Hematopoietic multipotent progenitor cell treated with erythropoietin and hydrocortisone succinate and interleukin-3 and kit ligand, for 6 days (in vitro differentiated cells): ENCODE measurements around the gene FGFRL1.
A peak's percentile ranks its signal among the peaks of the same experiment; 100 is the strongest.
"Not testable (repeated sequence)": the region's sequence is repeated elsewhere in the genome, so short reads cannot be mapped to it uniquely, and the experiment has no call there.

Experiments
- DNase-seq: peaks from one replicate; pipeline ENCODE4 v3.0.0-alpha.2; 2015

The FGFRL1 gene

DNA sequence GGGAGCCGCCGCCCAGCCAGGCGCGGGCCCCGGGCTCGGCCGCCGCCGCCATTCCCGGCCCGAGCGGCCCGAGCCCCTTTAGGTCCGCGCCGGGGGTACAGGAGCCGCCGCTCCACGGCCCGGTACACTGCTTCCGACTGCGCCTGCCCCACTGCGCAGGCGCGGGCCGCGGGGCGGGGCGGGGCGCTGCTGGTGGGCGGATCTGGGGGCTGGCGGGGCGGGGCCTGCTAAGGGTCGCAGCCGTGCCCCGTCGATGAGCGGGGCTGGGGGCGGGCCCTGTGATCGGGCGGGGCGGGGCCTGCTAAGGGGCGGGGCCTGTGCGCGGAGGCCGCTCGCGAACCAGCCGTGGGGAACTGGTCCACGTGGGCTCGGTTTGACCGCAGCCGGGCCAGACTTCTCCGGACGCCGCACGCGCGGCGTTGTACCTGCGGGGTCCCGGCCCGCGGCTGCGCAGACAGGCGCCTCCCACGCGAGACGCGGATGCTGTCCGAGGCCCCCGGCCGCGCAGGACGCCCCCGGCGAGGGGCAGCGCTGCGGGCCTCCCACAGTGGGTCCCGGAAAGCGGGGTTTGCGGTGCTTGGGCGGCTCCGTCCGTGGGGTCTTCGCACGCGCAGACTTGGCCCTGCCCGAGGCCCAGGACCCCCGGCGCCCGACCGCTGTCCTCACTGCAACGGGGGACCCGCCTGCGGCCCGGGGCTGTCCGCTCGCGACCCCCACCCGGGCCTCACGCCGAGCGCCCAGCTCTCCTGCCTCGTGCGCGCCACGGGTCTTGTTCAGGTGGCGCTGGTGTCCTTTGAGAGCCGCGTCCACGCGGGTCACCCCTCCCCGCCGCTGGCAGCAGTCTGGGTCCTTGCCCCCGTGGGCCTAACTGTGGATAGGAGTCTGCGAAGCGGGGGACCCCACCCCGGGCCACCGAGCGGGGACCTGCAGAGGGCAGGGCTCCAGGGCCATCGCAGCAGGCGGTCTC is 37.7 kb upstream of the FGFRL1 start, which contains the start of gene DGKQ:
TSS of gene DGKQ (minus strand) at position 139 of the 967 bp plus-strand sequence. CDS start at position 52, 87 bp downstream.
- DNase-seq = peak; percentile 88

DNA sequence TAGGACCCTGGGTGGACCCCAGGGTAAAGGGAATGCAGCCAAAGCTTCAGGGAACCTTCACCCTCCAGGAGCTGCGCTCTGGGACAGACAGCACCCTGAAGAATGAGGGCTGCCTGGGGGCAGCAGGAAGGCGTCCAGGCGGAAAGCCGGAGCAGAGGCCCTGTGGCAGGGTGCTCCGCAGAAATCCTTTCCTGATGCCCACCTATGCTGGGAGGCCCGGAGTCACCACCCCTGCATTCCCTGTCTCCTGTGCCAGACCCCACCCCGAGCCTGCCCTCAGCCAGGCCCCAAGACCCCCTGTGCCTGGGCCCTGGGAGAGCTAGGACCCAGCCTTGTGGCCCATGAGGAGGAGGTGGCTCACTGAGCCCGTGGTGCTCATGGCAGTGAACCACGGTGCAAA is 36.8 kb upstream of the FGFRL1 start:
- DNase-seq = no peak

DNA sequence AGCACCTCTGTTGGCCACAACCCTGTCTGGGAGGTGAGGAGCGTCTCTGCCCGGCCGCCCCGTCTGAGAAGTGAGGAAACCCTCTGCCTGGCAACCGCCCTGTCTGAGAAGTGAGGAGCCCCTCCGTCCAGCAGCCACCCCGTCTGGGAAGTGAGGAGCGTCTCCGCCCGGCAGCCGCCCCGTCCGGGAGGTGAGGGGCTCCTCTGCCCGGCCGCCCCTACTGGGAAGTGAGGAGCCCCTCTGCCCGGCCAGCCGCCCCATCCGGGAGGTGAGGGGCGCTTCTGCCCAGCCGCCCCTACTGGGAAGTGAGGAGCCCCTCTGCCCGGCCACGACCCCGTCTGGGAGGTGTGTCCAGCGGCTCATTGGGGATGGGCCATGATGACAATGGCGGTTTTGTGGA is 35.4 kb upstream of the FGFRL1 start:
- DNase-seq = not testable (repeated sequence)

DNA sequence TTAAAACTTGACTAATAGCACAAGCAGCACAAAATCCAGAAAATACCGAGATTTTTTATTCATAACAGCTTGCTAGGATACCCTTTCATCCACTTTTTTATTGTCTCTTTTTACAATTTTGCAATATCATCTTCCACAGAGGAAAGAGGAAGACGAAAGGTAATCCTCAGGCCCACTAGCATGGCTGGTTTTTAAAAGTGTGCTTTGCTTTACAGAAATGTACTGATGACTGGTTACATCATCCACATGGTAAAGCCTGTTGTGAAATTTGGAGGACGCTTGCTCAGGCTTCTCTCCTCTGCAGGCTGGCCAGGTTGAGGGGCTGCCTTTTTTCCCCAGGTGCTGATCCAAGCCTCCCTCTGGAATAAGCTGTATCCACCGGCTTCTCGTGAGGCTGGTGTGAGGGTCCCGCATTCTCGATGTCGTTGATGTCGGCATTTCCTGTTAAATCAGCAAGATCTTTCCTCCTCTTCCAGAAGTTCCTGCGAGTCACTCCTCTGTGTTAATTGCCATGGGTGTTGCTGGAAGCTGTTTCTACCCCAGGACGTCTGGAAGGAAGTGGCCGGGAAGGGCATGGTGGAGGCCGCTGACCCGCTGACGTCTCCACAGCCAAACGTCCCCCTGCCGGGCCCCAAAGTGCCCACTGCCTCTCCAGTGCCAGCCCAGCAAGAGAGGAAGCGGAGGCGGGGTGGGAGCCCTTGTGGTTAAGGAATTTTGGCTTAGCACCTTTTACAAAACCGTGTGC is 32.3 kb upstream of the FGFRL1 start:
- DNase-seq = peak; percentile 70

DNA sequence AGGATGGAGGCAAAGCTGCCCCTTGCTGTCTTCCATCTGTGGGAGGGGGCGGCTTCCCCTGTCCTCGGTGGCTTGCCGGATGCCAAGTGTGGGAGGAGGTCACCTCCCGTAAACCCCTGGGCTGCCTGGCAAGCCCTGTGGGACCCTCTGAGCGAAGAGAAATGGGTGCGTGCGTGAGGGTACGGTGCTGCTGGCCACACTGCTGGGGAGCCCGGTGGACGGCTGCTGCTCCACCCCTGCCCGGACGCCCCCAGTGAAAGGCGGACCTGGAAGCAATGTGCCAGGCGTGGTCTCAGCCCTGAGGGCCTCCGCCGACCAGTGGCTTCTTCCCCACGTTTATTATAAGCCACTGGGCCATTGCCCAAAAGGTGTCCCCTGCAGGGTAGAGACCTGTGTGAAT is 29.1 kb upstream of the FGFRL1 start:
- no peak for DNase-seq

DNA sequence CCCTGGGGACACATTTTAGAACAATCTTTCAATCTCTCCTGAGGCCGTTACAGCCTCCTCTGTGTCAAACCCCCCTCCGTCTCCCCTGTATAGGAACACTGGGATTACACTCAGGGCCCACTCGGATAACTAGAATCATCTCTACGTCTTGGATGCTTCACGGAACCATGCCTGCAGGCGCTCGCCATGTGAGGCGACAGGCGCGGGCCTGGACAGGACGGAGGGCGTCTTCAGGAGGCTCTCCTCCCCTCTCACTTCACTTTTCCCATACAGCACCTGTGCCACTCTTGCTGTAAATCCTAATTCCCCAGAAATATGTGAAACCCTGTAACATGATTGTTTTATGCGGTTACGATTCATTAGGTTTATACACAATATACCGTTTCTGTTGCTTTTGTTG is 28.6 kb upstream of the FGFRL1 start:
- no peak for DNase-seq

DNA sequence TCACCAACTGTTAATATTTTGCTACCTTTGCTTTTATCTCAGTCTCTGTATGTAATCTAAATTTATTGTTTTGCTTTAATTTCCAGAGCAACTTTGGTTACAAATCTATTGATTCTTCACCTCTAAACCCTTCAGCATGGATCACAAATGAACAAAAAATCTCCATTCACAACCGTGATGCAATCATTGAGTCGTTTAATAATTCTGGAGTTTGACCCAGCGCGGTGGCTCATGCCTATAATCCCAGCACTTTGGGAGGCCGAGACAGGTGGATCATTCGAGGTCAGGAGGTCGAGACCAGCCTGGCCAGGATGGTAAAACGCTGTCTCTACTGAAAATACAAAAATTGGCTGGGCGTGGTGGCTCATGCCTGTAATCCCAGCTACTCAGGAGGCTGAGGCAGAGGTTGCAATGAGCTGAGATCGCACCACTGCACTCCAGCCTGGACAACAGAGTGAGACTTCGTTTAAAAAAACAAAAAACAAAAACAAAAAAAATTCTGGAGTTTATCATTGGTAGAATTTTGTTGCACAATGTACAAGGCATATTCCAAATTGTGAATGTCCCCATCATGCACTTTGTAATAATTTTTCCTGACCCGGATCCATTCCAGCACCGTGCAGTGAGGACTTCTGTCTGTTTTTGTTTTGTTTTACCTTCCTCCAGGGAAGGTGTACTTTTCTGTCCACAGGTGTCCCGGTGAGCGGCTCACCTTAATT is 26.9 kb upstream of the FGFRL1 start:
- DNase-seq = no peak

DNA sequence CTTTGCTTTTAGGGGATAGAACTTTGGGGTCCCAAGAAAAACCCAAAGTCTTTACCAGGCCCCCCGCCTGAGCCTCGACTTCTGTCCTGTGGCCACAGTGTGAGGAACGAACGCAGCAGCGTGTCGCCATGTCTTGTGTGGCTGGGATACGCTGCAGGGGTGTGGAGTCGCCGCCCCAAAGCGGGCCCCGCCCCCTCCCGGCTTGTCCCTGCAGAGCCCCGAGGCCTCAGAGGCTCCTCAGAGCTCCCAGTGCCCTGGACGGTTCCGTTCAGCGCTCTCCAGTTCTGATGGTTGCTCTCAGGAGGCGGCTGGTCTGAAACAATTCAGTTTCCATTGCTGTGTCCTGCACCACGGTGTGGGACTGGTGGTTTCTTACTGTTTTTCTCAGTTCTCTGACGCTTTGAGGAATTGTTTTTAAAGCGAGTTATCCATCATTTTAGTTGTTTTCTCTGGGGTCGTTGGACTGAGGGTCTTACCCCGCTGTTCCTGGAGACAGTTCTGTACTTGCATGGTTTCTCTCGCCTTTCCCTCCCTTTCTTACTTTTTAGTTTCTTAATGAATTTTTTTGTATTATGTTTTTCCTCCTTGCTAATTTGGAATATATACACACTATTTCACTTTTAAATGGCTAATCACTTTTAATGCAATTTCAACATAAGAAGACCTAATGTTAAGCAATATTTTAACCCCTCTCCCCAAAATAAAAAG is 26.1 kb upstream of the FGFRL1 start:
- peak; percentile 90 for DNase-seq

DNA sequence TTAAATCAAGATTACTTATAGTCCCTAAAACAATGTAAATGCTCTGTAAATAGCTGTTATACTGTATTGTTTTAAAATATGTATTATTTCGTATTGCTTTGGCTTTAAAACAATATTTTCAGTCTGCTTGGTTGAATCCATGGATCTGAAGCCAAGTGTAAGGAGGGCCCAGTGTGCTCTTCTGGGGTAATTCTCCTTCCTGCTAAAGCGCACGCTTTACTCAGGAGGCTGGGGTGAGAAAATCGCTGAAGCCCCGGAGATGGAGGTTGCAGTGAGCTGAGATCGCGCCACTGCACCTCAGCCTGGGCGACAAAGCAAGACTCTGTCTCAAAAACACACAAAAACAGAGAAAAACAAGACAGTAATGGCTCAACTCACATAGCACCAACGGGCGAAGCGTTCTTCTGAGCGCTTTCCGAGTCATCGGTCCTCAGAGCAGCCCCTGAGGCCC is 25.0 kb upstream of the FGFRL1 start:
- no peak for DNase-seq

DNA sequence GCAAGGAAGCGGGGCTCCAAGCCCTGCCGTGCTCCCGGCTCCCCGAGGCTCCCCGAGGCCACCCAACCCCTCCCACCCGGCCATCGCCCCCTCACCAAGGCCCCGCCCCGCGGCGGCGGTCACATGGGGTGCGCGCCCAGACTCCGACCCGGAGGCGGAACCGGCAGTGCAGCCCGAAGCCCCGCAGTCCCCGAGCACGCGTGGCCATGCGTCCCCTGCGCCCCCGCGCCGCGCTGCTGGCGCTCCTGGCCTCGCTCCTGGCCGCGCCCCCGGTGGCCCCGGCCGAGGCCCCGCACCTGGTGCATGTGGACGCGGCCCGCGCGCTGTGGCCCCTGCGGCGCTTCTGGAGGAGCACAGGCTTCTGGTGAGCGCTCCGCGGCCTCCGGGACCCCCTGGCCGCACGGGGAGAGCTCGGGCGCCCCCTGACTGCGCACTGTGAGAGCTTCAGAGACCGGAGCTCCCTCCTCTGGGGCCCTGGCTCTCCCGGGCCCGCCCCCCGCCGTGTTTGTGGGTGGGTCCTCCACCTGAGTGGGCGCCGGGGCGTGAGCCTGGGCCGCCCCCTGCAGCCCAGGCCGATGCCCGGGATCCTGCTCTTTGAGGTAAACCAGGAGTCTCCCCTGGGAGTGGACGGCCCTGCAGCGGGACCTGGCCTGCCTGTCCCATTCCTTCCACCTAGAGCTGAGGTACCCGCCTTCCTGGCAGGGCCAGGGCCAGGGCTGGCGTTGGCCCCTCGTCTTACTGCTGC is 24.4 kb upstream of the FGFRL1 start, which contains the start of gene IDUA:
TSS of gene IDUA (plus strand) at position 166 of the 745 bp plus-strand sequence. CDS start at position 207, 41 bp downstream.
- DNase-seq = peak; percentile 92

DNA sequence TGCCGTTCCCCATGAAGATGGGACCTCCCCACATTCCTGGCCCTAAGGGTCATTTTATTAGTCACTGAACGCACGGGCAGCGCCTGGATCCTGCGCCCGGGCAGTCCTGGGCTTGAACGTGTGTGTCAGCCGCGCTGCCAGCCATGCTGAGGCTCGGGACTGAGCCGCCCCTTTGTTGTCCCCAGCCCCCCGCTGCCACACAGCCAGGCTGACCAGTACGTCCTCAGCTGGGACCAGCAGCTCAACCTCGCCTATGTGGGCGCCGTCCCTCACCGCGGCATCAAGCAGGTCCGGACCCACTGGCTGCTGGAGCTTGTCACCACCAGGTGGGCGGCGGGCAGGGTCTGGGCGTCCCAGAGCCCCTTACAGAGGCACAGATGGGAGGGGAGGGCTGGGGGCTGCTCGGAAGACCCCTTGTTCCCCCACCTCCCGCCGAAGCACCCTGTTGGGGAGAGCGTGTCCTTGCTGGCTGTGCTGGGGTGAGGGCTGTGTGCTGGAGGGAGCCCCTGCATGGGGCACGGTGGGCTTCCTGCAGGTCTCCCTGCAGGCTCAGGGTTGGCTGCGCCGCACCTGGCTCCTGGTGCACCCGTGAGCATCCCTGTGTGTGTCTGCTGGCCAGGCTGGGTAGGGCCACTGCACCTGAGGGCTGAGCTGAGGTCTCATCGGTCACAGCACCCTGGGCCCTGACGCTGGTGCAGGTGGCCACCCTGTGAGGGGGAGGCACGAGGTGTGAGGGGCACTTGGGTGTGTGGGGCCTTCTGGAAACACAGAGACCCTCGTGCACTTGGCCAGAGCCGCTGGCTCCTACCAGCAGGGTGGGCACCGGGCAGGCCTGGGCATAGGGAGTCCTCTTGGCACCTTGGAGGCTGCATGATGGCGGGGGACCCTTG is 23.6 kb upstream of the FGFRL1 start:
- DNase-seq = no peak

DNA sequence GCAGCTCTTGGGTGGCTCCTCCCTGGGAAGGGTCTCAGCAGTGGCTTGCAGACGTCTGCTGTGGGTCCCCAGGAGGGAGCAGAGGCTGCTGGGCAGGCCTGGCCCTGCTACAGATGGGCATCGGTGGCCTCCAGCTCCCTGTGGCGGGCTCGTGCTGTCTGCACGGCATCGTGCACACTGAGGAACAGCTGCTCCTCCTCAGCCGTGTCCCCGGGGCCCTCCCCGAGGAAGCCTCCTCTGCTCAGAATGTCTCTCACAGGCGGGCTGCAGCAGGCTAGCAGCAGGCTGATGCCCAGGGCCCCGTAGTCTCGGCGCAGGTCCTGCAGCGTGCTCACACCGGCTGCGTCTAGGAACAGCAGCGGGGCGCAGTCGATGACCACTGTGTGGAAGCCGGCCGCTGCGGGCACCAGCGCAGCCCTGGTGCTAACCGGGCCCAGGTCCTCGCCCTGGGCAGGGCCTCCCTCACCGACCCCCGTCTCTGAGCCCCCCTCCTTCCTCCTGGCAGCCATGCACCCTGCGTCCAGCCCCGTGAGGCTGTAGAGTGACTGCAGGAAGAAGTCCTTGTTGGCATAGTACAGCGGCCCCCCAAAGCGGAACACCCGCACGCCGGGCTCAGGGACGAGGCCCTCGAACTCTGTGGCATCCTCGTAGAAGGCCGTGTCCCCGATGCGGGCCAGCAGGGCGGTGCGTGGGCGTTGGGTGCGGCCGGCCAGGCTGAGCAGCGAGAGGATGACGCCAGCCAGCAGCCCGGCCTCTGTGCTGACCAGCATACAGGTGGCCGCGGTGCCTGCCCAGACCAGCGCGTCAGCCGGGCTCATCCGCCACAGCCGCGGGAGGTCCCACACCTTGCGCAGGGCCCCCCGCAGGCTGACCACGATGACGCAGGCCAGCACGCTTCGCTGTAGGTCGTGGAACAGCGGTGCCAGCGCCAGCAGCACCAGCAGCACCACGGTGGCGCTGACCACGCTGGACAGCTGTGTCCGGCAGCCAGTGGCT is 22.4 kb upstream of the FGFRL1 start:
- DNase-seq = no peak

DNA sequence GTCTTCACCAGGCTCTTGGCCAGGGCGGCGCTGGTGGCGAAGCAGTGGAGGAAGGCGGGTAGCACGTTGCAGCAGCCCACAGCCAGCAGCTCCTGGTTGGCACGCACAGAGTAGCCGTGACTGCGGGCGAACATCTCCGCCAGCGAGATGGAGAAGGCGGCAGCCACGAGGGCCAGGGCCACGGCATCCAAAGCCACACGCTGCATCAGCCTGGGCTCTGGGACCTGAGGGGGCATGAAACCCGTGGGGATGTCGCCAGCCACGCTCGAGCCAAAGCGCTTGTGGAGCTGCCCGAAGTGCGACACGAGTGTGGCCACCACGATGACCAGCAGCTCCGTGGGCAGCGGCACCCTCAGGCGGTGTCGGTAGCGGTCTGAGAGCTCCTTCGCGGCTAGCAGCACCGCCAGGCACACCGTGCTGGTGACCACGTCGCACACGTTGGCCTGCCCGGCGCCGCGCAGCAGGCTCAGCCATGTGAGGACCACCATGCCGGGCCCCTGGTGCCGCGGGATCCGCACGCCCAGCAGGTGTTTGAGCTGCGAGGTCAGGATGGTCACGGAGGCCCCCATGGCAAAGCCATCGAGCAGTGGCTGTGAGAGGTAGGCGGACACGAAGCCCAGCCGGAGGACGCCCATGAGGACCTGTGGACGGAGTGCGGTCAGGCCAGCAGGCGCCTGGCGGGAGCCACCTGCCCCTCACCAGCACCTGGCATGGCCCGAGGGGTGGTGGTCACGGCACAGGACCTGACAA is 21.5 kb upstream of the FGFRL1 start:
- DNase-seq = no peak

DNA sequence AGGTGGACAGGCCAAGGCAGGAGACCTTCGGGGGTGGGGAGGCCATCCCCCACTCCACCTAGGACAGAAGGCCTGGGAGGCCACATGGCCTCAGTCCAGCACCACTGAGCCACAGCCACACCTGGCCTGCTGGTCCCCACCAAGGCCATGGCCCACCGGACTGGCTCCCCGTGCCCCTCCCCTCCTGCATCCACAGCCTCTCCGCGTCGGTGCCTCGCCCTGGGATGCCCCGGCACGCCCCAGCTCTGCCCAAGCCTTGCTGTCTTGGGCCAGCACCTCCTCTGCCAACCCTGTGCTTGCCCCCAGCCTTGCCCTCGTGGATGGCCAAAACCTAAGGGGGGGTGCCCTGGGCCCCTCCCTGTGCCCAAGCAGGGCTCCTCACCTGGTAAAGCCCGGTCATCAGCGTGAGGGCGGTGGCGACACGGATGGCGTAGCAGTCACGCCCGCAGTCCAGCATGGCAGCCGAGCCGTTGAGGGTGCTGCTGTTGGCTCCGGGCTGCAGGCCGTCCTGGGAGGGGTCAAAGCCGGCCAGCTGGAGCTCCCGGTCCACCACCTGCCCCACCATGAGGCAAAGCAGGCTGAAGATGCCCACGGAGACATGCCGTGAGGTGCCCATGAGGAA is 20.6 kb upstream of the FGFRL1 start:
- no peak for DNase-seq

DNA sequence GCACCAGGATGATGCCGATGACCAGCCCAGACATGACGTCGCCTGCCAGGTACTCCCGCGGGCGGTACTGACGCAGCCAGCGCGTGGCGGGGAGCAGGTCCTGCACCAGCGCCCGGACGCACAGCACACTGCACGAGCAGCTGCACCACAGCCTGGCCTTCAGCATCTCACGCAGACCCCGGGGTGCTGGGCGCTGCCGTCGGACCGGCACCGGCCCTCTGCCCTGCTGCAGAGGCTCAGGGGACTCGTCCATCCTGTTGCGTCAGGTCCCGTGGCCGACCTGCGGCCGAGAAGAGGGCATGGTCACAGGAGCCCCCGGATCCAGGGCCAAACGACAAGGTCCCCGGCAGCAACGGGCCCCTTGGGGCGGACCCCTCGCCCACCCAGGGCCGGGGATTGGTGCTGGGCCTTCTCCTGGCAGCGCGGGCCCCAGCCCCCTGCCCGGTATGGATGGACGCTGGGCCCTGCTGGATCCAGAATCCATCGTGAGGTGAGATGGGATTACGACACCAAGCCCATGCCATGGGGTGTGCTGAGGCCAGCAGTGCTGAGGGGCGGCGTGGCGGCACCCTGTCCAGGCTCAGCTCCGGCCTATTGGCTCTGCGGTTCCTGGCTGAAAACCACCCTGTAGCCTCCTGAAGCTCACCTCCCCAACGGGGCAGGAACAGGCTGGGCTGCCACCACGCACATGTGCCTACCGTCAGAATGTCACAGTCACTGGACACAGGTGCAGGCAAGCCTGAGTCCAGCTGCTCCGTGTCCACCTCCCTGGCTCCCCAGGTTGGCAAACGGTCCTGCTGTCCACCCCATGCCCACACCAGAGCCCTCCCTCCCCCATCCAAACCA is 19.8 kb upstream of the FGFRL1 start:
- no peak for DNase-seq

DNA sequence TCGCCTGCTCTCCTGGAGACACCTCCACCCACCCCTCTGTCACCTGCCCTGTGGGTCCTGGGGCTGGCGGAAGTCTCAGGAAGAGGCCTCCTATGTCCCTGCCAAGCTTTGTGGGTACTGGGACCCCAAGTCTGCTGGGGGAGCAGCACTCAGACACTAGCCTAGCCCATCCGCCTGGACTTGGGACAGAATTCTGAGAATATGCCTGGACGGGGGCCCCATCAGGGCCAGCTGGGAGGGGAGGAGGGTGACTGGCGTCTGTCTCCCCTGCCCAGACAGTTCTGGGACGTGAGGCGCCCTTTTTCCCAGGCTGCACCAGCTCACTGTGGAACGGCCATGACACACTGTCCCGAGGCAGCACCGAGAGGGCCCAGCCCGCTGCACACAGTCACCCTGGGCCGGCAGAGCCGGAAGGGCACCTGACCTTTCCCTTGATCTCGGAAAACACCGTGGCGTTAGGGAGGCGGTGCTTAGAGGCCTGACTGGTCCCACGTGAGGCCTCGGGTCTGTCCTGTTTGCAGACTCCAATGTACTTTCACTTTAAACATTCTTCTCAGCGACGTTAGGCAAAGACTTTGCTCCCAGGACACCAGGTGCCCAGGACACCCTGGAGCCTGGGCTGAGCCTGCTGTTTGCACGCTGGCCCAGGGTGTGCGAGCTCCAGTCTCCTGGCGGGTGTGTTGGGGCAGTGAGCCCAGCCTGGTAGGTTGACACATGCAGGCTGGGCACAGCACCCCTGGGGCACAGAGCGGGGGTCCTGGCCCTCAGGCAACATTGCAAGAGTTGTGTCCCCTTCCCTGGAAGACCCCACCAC is 18.9 kb upstream of the FGFRL1 start:
- DNase-seq = peak; percentile 3
